AG10803 (cell line): ENCODE measurements around the gene CANT1.

Source experiments
- DNase-seq: peaks from one replicate; pipeline ENCODE4 v3.0.0; 2010; ENCODE audit warnings: low read depth
- H3K4me3 ChIP-seq: 2 replicates; pipeline ENCODE4 v1.5.1; 2011; ENCODE audit warnings: mild to moderate bottlenecking, low read length, control low read depth
- TF ChIP-seq, protein P1 (sequence below): conservative IDR thresholded peaks from 2 replicates; pipeline ENCODE4 v1.5.1; 2011; ENCODE audit warnings: mild to moderate bottlenecking, low read length, control low read depth, inconsistent platforms

CANT1 gene

DNA sequence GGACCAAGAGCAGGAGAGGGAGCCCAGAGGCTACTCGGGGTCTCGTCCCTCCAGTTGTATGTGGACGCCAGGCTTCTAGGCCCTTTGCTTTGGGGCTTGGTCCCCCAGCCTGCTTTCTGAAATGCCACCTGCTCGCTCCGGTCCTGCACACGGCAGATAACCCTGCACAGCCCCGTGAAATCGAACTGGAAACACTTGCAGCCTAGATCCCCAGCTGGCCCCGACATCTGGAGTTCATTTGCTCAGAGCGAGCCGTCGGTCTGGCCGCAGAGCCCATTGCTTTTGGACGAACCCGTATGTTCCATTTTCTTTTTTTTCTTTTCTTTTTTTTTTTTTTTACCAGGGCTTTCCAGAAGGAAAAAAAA lies 37.3 kb upstream of the CANT1 start:
- peak; percentile 74 for DNase-seq
- TF ChIP-seq, protein P1, sequence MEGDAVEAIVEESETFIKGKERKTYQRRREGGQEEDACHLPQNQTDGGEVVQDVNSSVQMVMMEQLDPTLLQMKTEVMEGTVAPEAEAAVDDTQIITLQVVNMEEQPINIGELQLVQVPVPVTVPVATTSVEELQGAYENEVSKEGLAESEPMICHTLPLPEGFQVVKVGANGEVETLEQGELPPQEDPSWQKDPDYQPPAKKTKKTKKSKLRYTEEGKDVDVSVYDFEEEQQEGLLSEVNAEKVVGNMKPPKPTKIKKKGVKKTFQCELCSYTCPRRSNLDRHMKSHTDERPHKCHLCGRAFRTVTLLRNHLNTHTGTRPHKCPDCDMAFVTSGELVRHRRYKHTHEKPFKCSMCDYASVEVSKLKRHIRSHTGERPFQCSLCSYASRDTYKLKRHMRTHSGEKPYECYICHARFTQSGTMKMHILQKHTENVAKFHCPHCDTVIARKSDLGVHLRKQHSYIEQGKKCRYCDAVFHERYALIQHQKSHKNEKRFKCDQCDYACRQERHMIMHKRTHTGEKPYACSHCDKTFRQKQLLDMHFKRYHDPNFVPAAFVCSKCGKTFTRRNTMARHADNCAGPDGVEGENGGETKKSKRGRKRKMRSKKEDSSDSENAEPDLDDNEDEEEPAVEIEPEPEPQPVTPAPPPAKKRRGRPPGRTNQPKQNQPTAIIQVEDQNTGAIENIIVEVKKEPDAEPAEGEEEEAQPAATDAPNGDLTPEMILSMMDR = no peak

GRCh38 chr17:79046197-79046915 lies 36.8 kb upstream of the CANT1 start:
- TF ChIP-seq, protein P1 = no peak
- H3K4me3 ChIP-seq = no peak overlapping the region
- DNase-seq = no peak

More for the DNA sequence above, 37.3 kb upstream of the CANT1 start:
- H3K4me3 ChIP-seq = no peak overlapping the region

DNA sequence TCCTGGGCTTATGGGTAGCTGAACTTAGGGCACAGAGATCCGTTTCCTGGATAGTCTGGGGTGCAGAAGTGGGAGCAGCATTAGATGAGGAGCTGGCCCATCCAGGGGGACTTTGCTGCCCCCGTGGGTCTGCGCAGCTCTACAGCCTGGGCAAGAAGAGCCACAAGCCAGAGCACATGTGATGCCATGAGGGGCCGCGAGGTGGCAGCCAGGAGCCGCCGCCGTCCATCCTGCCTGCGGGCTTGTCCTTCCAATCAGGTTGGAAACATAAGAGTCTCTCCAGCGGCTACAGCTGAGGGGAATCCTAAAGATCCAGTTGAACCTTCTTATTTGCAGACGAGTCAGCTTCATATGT lies 36.3 kb upstream of the CANT1 start:
- no peak overlapping the region for H3K4me3 ChIP-seq
- TF ChIP-seq, protein P1 = peak; percentile 88
- peak; percentile 67 for DNase-seq

GRCh38 chr17:79045001-79045729 lies 35.6 kb upstream of the CANT1 start:
- no peak overlapping the region for H3K4me3 ChIP-seq
- TF ChIP-seq, protein P1 = no peak
- no peak for DNase-seq

DNA sequence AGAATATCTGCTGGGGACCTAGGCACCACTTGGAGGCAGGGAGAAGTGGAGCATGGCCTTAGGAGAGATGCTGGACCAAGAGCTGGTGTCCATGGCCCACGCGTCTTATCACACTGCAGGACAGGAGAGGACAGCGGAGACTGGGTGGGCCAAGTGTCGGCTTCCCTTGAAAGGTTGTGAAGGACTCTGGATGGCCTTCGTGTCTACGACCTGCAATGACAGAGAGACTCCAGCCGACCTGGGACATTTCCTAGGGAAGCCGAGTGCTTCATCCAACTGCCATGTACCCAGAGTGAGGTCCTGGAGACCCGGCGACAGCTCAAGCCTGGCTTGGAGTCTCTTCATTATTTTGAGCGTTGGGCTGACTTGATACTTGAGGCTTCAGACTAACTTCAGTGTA lies 34.9 kb upstream of the CANT1 start:
- TF ChIP-seq, protein P1 = no peak
- H3K4me3 ChIP-seq = no peak overlapping the region
- no peak for DNase-seq

DNA sequence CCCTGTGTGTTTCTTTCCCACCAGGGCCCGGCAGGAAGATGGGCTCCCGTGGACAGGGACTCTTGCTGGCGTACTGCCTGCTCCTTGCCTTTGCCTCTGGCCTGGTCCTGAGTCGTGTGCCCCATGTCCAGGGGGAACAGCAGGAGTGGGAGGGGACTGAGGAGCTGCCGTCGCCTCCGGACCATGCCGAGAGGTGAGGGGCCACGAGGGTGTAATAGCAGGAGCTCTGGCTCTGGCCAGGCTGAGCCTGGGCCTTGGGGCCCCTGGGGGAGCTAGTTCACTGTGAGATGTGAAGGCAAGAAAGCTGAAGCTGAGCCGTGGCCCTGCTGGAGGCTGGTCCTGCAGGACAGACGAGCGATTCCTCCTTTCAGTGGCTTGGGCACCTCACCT lies 34.4 kb upstream of the CANT1 start:
- DNase-seq = no peak
- TF ChIP-seq, protein P1 = no peak
- H3K4me3 ChIP-seq = no peak overlapping the region
